GM12878 (cell line): Measurements from ENCODE around the gene PIP5K1A. TPM values are rescaled to one million over a fixed set of nuclear protein-coding genes. Genes with fewer than 3 reads are reported as not detected.

Experiments
- BACH1 ChIP-seq: fragments of 450-650 bp; IDR thresholded peaks from 2 replicates; pipeline ENCODE4 v1.6.1; 2017; ENCODE audit warnings: mild to moderate bottlenecking, borderline replicate concordance
- CBFB ChIP-seq: IDR thresholded peaks from 2 replicates; pipeline ENCODE4 v1.6.1; 2016; ENCODE audit warnings: antibody characterized with exemption, low read depth
- MTA3 ChIP-seq: IDR thresholded peaks from 2 replicates; pipeline ENCODE4 v1.6.1; 2012; ENCODE audit warnings: low read length, inconsistent platforms, borderline replicate concordance
- PRDM15 ChIP-seq: fragments of 450-650 bp; formaldehyde crosslinking; IDR thresholded peaks from 2 replicates; pipeline ENCODE4 v1.4.0; 2020; ENCODE audit warnings: mild to moderate bottlenecking, moderate library complexity
- SUPT20H ChIP-seq: IDR thresholded peaks from 2 replicates; pipeline ENCODE4 v1.6.1; 2011; ENCODE audit warnings: low read depth, mild to moderate bottlenecking, low read length, moderate library complexity, borderline replicate concordance; ENCODE audit not compliant: control insufficient read depth
- ZNF217 ChIP-seq: fragments of 450-650 bp; IDR thresholded peaks from 2 replicates; pipeline ENCODE4 v1.6.1; 2017; ENCODE audit warnings: antibody characterized with exemption, mild to moderate bottlenecking
- polyA plus RNA-seq, 11 experiments: library from polyadenylated mRNA; depleted of rRNA in 4 of 11; unstranded in 6 of 11; stranded (reverse) in 5 of 11; fragments of >200 nt; fragmentation: Nextera tagmentation in 4 of 11; fragmentation: Illumina TruSeq in 1 of 11; extraction: Ambion mirVana in 4 of 11; extraction: Trizol in 1 of 11; gene quantifications; 1 replicate in 1 of 11; 2 replicates in 10 of 11; pipeline versions ENCODE4 v1.2.1 to v1.2.3, GENCODE V29; 2011 to 2016; ENCODE audit warnings: inconsistent platforms in 2 of 11, missing spikeins in 2 of 11, low read depth in 1 of 11
- total RNA-seq, 4 experiments: library from RNA; depleted of rRNA in 3 of 4; stranded (reverse); fragments of >200 nt in 3 of 4; fragmentation: Illumina TruSeq in 1 of 4; extraction: Trizol in 1 of 4; gene quantifications; 2 replicates each; pipeline versions ENCODE4 v1.2.1 to v1.2.3, GENCODE V29; 2013 to 2021
- TF ChIP-seq, protein P1 (sequence below): fragments of 450-650 bp; conservative IDR thresholded peaks from 2 replicates; pipeline ENCODE4 v1.6.1; 2017; ENCODE audit warnings: mild to moderate bottlenecking, moderate library complexity
- TF ChIP-seq, protein P2 (sequence below), 3 experiments: IDR thresholded peaks in 2 of 3; conservative IDR thresholded peaks in 1 of 3; 2 replicates each; pipeline ENCODE4 v1.5.1; 2011; ENCODE audit warnings: low read depth in 3 of 3, low read length in 3 of 3, mild to moderate bottlenecking in 3 of 3, control low read depth in 2 of 3, moderate library complexity in 2 of 3, inconsistent platforms in 1 of 3, mixed read lengths in 1 of 3; ENCODE audit not compliant: control insufficient read depth in 2 of 3, insufficient read depth in 1 of 3; ENCODE audit errors: extremely low read depth in 1 of 3

The PIP5K1A gene
- total and polyA plus RNA-seq, 10 of the 15 experiments (the other 5 are each of a cell fraction or from before 2014, with no cell fraction given), result 4.5 to 114 (median 51.5) TPM

DNA sequence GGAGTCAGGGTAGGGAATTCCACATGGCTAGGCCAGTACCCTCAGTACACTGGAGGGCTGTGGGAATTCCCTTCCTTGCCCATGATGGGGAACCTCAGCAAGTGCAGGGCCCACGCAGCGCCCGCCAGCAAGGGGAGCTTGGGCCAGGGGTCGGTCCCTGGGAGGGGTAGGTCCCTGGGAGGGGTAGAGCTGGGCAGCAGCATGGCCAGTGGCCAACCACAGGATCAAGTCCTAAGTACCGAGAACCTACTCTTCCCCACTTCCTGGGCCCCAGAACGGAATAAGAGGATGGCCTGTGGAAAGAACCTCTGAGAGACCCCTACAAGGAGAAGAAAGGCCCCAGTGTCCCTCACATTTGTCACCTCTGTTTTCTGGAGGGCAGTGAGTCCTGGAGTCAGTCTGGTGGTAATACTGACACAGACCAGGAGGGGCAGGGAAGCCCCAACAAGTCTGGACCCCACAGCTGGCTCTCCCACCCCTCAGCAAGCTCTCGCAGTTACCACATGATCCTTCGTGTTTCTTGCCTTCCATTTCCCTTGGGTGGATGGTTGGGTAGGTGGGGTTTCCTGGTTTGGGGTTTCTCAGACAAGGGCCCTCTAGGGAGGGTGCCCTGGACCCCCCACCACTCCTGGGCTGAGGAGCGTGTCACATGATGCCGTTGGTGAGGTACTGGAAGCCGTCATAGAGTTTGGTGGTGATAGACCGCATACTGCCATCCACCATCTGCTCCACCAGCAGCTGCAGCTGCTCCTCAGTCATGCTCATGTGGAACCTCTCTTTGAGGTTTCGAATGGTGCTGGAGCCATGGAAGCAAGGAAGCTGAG, 94.1 kb downstream of the PIP5K1A start (continued):
- TF ChIP-seq, protein P1, sequence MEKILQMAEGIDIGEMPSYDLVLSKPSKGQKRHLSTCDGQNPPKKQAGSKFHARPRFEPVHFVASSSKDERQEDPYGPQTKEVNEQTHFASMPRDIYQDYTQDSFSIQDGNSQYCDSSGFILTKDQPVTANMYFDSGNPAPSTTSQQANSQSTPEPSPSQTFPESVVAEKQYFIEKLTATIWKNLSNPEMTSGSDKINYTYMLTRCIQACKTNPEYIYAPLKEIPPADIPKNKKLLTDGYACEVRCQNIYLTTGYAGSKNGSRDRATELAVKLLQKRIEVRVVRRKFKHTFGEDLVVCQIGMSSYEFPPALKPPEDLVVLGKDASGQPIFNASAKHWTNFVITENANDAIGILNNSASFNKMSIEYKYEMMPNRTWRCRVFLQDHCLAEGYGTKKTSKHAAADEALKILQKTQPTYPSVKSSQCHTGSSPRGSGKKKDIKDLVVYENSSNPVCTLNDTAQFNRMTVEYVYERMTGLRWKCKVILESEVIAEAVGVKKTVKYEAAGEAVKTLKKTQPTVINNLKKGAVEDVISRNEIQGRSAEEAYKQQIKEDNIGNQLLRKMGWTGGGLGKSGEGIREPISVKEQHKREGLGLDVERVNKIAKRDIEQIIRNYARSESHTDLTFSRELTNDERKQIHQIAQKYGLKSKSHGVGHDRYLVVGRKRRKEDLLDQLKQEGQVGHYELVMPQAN, result no peak
- TF ChIP-seq BACH1, result no peak
- 0 out of 2 replicates have a peak, but pooled peaks have one; percentile 62 for TF ChIP-seq MTA3
- TF ChIP-seq SUPT20H, result no peak
- TF ChIP-seq CBFB, result 0 out of 2 replicates have a peak, but pooled peaks have one; percentile 25
- no peak for TF ChIP-seq ZNF217
- TF ChIP-seq, protein P2, sequence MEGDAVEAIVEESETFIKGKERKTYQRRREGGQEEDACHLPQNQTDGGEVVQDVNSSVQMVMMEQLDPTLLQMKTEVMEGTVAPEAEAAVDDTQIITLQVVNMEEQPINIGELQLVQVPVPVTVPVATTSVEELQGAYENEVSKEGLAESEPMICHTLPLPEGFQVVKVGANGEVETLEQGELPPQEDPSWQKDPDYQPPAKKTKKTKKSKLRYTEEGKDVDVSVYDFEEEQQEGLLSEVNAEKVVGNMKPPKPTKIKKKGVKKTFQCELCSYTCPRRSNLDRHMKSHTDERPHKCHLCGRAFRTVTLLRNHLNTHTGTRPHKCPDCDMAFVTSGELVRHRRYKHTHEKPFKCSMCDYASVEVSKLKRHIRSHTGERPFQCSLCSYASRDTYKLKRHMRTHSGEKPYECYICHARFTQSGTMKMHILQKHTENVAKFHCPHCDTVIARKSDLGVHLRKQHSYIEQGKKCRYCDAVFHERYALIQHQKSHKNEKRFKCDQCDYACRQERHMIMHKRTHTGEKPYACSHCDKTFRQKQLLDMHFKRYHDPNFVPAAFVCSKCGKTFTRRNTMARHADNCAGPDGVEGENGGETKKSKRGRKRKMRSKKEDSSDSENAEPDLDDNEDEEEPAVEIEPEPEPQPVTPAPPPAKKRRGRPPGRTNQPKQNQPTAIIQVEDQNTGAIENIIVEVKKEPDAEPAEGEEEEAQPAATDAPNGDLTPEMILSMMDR (IDR thresholded peaks at IDR 0.05 in 2 of 3, conservative IDR thresholded peaks at IDR 0.05 in 1 of 3; ENCODE audit: control insufficient read depth in 2 of 3, extremely low read depth in 1 of 3, insufficient read depth in 1 of 3, low read depth in 3 of 3, low read length in 3 of 3), result 0 out of 6 replicates have a peak, but pooled peaks of 1 of the 3 experiments have one; percentile 15
- TF ChIP-seq PRDM15 (CRISPR knock-in tag), result no peak
- TF ChIP-seq, all 136 proteins: peak for 7
